HG03460 (cell line): ENCODE results near the gene WDR4.
"Not testable (repeated sequence)": the region's sequence is repeated elsewhere in the genome, so short reads cannot be mapped to it uniquely, and the experiment has no call there.

Source experiments
- ATAC-seq: cut with Tn5 transposase; IDR thresholded peaks from one replicate; pipeline ENCODE4 v1.9.1; 2021; ENCODE audit not compliant: unreplicated experiment

Gene WDR4

DNA sequence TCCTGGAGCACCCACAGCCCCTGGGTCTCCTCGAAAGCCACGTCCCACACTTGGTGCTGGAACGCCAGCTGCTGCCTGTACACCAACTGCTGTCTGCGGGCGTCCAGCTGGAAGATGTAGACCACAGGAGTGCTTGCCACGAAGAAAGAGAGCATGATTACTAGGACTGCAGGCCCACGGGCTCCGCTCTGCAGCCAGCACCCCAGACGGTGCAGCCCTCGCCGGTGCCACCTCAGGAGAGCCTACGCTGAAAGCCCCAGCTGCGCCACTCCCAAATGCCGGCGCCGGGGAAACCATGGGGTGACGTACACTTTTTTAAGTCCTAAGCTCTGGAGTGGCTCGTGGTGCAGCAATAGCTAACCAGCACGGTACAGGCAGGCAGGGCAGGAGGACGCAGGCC, 25.7 kb downstream of the WDR4 start:
- no peak for ATAC-seq

DNA sequence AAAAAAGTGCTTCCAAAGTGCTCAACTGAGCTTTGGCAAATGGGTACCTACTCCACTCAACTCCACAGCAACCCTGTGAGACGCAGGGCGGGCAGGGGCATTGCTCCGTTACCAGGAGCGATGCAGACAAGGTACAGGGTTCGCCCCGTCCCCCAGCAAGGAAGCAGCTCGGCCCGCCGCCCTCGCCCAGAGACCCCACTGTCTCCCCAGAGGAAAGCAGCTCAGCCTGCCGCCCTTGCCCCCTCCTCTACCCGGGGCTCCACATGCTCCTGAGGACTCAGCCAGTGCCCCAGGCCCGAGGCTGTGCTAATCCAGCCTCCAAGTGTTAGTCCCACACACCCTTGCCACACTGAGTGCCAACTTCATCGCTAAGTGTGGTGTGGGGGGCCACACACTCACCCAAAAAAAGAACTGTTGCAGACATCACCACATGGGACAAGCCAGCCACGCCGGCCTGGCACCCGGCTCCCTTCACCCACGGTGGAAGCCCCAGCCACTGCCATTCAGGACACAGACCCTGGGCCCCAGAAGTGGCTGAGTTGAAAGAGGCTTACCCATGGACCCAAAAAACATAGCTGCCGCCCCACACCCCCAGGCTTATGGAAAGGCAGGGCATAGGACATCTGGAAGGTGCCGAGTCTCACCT, 26.3 kb downstream of the WDR4 start:
- no peak for ATAC-seq

- ATAC-seq = no peak
Measured at GRCh38 chr21:42851812-42852665, 27.3 kb downstream of the WDR4 start.

GRCh38 chr21:42850866-42851391, 28.4 kb downstream of the WDR4 start:
- no peak for ATAC-seq

DNA sequence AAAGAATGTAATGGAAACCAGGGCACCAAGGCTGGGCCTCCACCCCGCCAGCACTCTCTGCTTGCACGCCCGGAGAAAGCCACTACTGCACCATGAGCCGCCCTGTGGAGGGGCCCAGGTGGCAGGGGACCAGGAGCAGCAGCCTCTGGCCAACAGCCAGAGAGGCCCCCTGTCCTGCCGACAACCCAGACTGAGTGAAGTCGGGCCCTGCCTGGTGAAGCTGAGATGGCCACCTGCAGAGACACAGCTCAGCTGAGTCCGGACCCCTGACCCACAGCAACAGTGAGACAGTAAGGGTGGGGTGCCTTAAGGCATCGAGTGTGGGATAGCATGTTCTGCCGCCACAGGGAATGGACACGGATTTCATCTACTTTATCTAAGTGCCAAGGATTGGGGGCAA, 28.9 kb downstream of the WDR4 start:
- ATAC-seq = no peak

GRCh38 chr21:42849759-42850412, 29.5 kb downstream of the WDR4 start:
- ATAC-seq = no peak

DNA sequence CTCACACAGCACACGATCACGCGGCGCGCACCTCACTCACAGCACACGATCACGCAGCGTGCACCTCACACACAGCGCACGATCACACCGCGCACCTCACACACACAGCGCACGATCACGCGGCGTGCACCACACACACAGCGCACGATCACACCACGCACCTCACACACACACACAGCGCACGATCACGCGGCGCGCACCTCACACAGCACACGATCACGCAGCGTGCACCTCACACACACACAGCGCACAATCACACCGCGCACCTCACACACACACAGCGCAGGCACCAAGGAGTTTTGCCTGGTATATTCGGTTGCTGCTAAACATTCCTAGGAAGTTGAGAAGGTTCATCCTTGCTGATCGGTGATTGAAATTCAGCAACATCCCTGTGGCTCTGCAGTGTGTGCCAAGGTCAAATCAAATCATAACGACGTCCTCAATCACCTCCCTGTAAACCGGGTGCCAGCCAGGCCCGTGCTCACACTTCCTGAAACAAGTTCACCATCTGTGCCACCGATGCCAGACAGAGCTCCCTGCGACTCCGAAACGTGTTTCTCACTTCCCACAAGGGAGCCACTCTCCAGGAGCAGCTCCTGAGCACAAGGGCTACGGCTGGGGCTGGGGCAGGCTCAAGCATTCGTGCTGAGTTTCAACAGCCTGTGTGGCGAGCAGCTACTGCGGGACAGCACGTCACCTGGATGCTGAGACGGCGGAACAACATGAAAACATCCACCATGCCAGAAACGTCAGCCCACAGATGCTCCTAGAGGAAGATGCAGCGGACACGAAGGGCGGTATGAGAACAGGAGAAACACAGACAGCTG, 30.2 kb downstream of the WDR4 start:
- no peak for ATAC-seq

DNA sequence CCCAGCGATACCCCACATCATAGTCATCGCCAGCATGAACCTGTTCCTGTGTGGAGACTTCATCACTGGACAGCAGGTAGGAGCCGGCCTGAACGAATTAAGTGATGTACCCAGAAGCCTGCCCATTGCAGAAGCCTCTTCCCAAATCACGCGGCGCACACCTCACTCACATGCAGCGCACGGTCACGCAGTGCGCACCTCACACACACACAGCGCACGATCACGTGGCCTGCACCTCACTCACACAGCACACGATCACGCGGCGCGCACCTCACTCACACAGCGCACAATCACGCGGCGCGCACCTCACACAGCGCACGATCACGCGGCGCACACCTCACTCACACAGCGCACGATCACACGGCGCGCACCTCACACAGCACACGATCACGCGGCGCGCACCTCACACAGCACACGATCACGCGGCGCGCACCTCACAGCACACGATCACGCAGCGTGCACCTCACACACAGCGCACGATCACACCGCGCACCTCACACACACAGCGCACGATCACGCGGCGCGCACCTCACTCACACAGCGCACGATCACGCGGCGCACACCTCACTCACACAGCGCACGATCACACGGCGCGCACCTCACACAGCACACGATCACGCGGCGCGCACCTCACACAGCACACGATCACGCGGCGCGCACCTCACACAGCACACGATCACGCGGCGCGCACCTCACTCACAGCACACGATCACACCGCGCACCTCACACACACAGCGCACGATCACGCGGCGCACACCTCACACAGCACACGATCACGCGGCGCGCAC, 31.0 kb downstream of the WDR4 start:
- ATAC-seq = not testable (repeated sequence)

- ATAC-seq = no peak
Measured at GRCh38 chr21:42847726-42848125, 31.6 kb downstream of the WDR4 start.

DNA sequence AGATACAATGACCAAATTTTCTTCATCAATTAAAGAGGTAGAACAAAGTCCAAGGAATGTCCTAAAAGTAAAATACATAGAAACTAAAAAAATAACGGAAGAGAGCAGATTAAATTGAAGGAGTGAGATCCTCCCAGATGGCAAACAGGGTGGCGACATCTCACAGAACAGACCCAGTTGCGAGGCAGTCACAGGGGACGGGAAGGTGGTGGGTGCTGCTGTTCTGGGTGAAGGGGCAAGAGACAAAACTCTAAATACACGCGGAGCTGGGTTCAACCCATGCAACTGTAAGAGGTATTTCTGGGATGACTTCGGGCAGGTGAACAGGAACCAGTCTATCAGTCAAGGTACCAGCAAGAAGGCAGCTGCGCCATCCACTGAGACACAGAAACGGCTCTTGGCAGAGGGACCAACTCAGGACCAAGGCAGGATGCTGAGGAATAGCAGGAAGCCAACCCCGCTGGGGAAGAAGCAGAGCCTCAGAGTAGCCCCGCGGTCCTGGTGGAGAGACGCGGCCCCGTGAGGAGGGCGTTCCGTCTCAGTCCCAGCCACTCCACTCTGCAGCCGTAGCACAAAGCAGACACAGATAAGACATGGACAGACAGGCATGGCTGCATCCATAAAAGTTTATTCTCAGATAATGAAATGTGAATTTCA, 32.2 kb downstream of the WDR4 start:
- ATAC-seq = no peak

DNA sequence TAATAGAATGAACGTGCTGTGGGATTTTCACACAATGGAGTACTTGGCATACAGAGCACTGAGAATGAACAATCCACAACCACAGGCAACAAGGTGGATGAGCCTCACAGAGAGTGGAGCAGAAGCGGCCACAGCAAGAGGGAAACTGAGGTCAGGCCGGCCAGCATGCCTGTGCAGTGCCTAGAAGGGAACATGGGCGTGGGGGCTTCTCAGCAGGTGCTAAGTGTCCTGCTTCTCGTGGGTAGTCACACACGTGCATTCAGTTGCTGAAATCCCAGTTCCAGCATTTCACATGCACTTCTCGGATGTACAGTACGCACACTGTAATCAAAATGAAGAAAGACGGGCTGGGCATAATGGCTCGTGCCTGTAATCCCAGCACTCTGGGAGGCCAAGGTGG, 33.1 kb downstream of the WDR4 start:
- no peak for ATAC-seq

- ATAC-seq = no peak
Measured at GRCh38 chr21:42845296-42845965, 33.9 kb downstream of the WDR4 start.

GRCh38 chr21:42844411-42845113, 34.8 kb downstream of the WDR4 start:
- no peak for ATAC-seq

DNA sequence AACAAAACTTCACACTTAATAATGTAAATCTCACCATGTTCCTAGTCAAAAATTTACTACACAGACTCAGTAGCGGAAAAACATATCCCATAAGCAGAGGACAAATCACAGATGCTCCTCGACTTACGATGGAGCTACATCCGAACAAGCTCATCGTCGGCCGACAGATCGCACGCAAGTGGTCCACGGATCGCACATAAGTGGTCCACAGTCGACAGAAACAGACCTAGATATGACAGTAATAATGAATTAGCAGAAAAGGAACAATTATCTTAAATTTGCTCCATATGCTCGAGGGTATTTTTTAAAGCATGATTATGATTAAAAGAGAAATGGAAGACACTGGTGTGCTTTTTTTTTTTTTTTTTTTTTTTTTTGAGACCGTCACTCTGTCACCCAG, 36.3 kb downstream of the WDR4 start:
- ATAC-seq = no peak

DNA sequence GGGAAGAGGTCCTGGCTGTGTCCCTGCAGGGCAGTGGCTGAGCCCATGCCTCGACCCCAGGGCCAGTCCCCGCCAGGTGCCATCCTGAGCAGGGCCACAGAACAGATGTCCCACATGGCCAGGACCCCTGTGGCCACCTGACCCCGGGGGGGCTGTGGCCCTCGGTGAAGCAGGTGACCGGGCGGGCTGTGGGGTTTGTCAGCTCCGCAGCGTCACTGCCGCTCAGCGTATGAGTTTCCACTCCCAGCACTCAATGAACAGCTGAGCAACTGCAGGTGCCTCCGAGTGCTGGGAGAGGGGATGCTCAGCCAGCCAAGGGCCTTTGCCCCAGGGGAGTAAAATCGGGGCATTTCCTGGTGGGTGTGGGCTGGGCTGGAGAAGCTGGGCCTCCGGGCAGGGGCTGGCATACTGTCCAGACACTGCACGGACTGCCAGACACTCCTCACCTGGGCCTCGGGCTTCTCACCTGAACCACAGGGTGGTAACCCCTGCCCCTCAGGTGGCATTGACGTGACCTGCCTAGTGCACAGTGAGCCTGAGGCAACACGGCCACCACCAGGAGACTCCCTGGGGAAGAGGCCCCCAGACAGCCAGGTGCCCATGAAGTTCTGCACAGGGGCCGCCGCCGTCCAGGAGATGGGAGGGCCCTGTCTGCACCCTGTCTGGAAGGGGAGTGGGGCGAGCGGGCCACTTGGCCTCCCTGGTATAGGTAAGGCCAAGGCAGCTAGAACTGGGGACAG, 37.3 kb downstream of the WDR4 start:
- ATAC-seq = not testable (repeated sequence)

GRCh38 chr21:42841156-42841915, 38.0 kb downstream of the WDR4 start:
- ATAC-seq = no peak
